Measurements from ENCODE around the gene ARHGAP31.

ARHGAP31 gene

DNA sequence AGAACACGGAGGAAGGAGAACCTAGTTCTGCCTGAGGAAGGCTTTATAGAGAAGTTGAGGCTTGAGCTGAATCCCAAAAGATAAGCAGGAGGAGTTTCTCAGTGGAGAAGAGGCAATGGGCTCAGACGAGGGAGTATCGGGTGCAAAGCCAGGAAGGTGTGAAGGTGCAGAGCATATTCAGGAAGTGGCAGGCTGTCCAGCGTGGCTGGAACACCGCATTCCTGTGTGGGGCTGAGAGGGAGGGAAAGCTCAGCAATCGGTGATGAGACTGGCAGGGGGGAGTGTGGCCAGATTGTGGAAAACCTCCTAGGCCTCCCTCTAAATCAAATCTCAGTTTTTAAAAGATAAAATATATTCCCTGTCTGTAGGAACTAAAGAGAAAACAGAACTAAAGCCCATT is 63.0 kb downstream of the ARHGAP31 start:
- TF ChIP-seq, protein P1, sequence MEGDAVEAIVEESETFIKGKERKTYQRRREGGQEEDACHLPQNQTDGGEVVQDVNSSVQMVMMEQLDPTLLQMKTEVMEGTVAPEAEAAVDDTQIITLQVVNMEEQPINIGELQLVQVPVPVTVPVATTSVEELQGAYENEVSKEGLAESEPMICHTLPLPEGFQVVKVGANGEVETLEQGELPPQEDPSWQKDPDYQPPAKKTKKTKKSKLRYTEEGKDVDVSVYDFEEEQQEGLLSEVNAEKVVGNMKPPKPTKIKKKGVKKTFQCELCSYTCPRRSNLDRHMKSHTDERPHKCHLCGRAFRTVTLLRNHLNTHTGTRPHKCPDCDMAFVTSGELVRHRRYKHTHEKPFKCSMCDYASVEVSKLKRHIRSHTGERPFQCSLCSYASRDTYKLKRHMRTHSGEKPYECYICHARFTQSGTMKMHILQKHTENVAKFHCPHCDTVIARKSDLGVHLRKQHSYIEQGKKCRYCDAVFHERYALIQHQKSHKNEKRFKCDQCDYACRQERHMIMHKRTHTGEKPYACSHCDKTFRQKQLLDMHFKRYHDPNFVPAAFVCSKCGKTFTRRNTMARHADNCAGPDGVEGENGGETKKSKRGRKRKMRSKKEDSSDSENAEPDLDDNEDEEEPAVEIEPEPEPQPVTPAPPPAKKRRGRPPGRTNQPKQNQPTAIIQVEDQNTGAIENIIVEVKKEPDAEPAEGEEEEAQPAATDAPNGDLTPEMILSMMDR (IDR thresholded peaks at IDR 0.05; ENCODE audit: insufficient read depth, low read depth, low read length, missing control alignments): no peak
- DNase-seq (ENCODE audit: low read depth): no peak
- no peak overlapping the region for H3K4me3 ChIP-seq (ENCODE audit: low read length)

DNA sequence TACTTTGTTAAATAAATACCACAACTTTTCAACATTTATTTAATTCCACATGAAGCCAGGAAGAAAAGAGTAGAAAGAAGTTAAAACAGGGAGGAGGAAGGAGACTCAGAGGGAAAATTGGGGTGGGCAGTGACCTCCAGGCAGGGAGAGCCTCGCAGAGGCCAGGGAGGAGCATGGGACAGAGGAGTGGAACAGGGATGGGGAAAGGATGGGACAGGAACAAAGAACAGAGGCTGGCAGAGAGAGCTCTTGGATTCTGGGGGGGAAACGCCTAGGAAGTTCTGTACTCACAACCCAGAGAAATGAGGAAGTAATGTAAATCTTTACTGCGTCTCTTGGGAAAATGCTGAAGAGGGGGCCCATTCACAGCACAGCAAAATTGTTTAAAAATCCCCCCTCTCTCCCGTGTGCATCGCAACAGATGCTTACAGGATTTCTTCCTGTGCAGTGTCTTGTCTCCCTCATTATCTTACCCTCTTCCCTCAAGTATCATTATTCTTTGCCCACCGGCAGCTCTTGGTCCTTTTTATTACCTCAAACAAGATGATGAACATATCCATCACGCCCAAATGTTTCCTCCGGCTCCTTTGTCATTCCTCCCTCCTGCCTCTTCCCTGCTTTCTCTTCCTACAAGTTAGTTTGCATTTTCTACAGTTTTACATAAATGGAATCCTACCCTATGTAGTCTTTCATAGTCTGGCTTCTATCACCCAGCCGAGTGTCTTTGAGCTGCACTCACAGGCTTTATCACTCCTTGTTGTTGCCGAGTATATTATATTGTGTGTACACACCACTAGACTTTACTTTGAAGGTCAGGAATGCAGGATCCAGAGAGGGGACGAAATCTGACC is 65.5 kb downstream of the ARHGAP31 start:
- TF ChIP-seq, protein P1 (IDR thresholded peaks at IDR 0.05; ENCODE audit: insufficient read depth, low read depth, low read length, missing control alignments): no peak
- no peak for DNase-seq (ENCODE audit: low read depth)
- H3K4me3 ChIP-seq (ENCODE audit: low read length): no peak overlapping the region

DNA sequence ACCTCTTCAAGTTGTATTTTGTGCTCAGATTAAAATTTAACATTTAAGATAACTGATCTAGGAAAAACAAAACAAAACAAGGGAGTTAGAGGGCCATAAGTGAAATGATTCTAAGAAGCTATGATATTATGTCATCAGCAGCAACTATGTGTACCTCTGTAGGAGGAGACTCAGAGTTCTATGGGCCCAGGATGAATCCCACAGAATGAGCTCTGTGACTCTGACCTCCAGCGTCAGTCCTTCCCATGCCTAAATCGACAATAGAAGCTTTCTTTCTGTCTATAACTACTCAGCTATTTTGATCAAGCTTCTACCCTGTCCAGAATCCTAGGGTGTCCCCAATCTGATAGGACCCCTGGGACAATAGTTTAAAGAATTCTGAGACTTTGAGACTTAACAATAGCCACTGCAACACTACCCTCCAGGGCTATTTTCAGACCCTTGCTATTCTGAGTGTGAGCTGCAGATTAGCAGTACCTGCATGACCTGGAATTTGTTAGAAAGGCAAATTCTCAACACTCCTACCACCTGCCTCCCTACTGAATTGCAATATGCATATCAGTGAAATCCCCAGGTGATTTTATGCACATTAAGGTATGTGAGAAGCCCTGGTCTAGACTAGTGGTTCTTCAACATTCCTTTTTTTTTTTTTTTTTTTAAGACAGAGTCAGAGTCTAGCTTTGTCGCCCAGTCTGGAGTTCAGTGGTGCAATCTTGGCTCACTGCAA is 66.7 kb downstream of the ARHGAP31 start:
- TF ChIP-seq, protein P1 (IDR thresholded peaks at IDR 0.05; ENCODE audit: insufficient read depth, low read depth, low read length, missing control alignments): no peak
- H3K4me3 ChIP-seq (ENCODE audit: low read length): no peak overlapping the region
- no peak for DNase-seq (ENCODE audit: low read depth)

DNA sequence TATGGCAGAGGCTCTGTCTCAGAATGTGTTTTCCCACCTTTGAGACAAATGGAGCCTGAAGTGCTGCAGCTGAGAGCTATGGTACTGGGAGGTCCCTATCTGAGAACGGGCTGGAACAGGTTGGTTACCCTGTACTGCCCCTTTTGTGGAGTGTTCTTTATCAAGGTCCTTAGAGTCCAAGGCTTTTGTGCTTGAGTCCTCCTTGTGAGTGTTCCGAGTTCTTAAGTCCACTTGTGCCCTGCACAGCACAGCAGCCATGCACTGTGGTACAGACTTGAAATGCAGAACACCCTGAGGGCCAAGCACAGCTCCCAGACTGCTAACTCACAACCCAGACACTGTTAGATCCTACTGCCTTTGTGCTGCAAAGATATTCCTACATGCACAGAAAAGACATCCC is 67.8 kb downstream of the ARHGAP31 start:
- TF ChIP-seq, protein P1 (IDR thresholded peaks at IDR 0.05; ENCODE audit: insufficient read depth, low read depth, low read length, missing control alignments): no peak
- no peak overlapping the region for H3K4me3 ChIP-seq (ENCODE audit: low read length)
- no peak for DNase-seq (ENCODE audit: low read depth)

DNA sequence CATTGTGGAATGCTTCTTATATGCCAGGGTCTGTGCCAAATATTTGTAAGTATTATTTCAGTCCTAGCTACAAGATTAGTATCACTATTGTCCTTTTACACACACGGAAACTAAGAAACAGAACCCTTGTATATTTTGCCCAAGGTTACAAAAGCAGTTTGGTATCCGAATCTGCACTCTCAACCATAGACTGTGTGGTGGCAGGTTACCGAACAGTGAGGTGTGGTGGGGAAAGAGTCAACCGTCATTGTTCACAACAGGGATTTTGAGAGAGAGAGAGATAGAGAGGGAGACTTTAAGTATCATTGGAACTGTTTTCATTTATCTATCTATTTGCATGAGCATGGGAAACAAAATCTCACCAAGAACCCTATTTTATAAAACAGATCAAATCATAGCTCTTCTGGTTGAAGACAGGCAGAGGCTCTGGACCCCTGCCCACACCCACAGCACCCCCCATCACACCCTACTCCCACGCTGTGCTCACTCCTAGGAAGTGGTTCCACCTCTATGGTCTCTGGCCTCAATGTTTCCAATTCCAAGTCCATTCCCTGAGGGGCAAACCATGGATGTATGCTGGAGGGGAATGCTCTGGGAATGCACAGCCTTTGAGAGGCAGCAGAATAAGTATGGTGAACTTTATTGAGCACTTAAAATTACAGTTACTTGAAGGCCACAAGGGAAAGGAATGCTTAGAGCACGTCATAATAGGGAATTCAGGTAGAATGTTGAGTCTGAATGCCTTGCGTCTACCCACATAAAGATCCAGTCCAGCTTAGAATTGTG is 69.0 kb downstream of the ARHGAP31 start:
- no peak for DNase-seq (ENCODE audit: low read depth)
- no peak overlapping the region for H3K4me3 ChIP-seq (ENCODE audit: low read length)
- TF ChIP-seq, protein P1 (IDR thresholded peaks at IDR 0.05; ENCODE audit: insufficient read depth, low read depth, low read length, missing control alignments): no peak

DNA sequence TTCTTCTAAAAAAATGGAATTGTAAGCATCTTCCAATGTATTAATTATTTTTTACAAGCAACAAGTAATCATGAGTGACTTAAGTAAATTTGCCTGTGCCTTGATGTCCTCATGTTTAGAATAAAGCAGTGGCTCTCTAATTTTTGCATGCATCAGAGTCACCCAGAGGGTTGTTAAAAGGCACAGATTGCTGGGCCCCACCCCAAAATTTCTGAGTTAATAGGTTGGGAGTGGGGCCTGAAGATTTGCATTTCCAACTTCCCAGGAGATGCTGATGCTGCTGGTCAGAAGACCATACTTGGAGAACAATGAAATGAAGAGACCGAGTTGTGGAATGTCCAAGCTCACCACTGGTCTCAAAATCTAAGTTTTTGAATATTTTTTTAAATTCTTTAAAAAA is 70.2 kb downstream of the ARHGAP31 start:
- no peak overlapping the region for H3K4me3 ChIP-seq (ENCODE audit: low read length)
- TF ChIP-seq, protein P1 (IDR thresholded peaks at IDR 0.05; ENCODE audit: insufficient read depth, low read depth, low read length, missing control alignments): no peak
- DNase-seq (ENCODE audit: low read depth): no peak

Measured in epithelial cell of esophagus (primary cell).